ENCODE results near the gene SORCS2. TPM values are rescaled to one million over a fixed set of nuclear protein-coding genes. Genes with fewer than 3 reads are reported as not detected.

SORCS2 gene
- total and polyA plus RNA-seq, 2 of the 4 experiments (the other 2 are of a cell fraction) = 0.36 to 0.62 TPM

- H3K9me3 ChIP-seq (ENCODE audit: control insufficient read depth, insufficient read depth, low read length) = no peaks in the 10 kb centered on the region
- H2AFZ ChIP-seq (replicated peaks; ENCODE audit: low read length, poor library complexity) = no peak overlapping the region
- no peak overlapping the region for H4K5ac ChIP-seq (ENCODE audit: low read depth, low read length)
- H3K23ac ChIP-seq (ENCODE audit: low read depth, low read length) = no peak overlapping the region
- H3K56ac ChIP-seq (ENCODE audit: extremely low read depth, insufficient read depth, low read length) = no peak overlapping the region
- no peak overlapping the region for H3K4ac ChIP-seq (ENCODE audit: low read depth, low read length)
- ChIA-PET CTCF (no interaction called here), POLR2A (ENCODE audit: unreplicated experiment) (no interaction called here)
- TF ChIP-seq POLR2A (IDR thresholded peaks at IDR 0.05; ENCODE audit: low read depth, low read length) = no peak
- no peak for TF ChIP-seq MAFK (IDR thresholded peaks at IDR 0.05; ENCODE audit: low read depth, low read length)
- no peak for TF ChIP-seq MAZ (IDR thresholded peaks at IDR 0.05; ENCODE audit: borderline replicate concordance, low read depth, low read length)
- TF ChIP-seq RAD21 (IDR thresholded peaks at IDR 0.05; ENCODE audit: low read length) = no peak
- TF ChIP-seq NFE2L2 (IDR thresholded peaks at IDR 0.05; ENCODE audit: low read depth, low read length) = no peak
- no peak for TF ChIP-seq SMC3 (IDR thresholded peaks at IDR 0.05; ENCODE audit: low read depth, low read length)
- no peak for TF ChIP-seq CHD1 (IDR thresholded peaks at IDR 0.05; ENCODE audit: low read depth, low read length)
- TF ChIP-seq RCOR1 (IDR thresholded peaks at IDR 0.05; ENCODE audit: insufficient replicate concordance, low read length) = no peak
- no peak for TF ChIP-seq BHLHE40 (IDR thresholded peaks at IDR 0.05; ENCODE audit: low read depth, low read length)
- TF ChIP-seq, protein P1, sequence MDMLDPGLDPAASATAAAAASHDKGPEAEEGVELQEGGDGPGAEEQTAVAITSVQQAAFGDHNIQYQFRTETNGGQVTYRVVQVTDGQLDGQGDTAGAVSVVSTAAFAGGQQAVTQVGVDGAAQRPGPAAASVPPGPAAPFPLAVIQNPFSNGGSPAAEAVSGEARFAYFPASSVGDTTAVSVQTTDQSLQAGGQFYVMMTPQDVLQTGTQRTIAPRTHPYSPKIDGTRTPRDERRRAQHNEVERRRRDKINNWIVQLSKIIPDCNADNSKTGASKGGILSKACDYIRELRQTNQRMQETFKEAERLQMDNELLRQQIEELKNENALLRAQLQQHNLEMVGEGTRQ (IDR thresholded peaks at IDR 0.05; ENCODE audit: low read depth, low read length) = no peak
- TF ChIP-seq CTCF (conservative IDR thresholded peaks at IDR 0.05; ENCODE audit: low read depth, low read length) = no peak
- TF ChIP-seq FOS (IDR thresholded peaks at IDR 0.05; ENCODE audit: low read depth, low read length) = no peak
- TF ChIP-seq, protein P2, sequence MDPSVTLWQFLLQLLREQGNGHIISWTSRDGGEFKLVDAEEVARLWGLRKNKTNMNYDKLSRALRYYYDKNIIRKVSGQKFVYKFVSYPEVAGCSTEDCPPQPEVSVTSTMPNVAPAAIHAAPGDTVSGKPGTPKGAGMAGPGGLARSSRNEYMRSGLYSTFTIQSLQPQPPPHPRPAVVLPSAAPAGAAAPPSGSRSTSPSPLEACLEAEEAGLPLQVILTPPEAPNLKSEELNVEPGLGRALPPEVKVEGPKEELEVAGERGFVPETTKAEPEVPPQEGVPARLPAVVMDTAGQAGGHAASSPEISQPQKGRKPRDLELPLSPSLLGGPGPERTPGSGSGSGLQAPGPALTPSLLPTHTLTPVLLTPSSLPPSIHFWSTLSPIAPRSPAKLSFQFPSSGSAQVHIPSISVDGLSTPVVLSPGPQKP (IDR thresholded peaks at IDR 0.05; ENCODE audit: borderline replicate concordance, low read depth, low read length) = no peak
- no peak for TF ChIP-seq CEBPB (IDR thresholded peaks at IDR 0.05; ENCODE audit: low read depth, low read length)
- no peak for TF ChIP-seq RFX5 (IDR thresholded peaks at IDR 0.05; ENCODE audit: low read depth, low read length)
- peaks cover 92% of the 10 kb centered on the region for H3K36me3 ChIP-seq (ENCODE audit: control insufficient read depth, insufficient read depth, low read length)
- H3K18ac ChIP-seq (ENCODE audit: low read depth, low read length) = no peak overlapping the region
- H4K8ac ChIP-seq (ENCODE audit: low read depth in 2 of 2, low read length in 2 of 2) = no peak overlapping the region
- H3K4me2 ChIP-seq (ENCODE audit: low read depth, low read length) = no peak overlapping the region
- in situ Hi-C loops (cut with MboI; ENCODE audit: low sequenced_read_pairs) (loop anchor here (10.0 kb wide), 1 partner anchor 220 kb away; no protein-coding TSS in a partner anchor), dilution Hi-C loops (cut with HindIII; ENCODE audit: low sequenced_read_pairs, unreplicated experiment) (no loop called here), intact Hi-C loops (cut with micrococcal nuclease) (no loop called here)
- no peak overlapping the region for H2BK15ac ChIP-seq (ENCODE audit: low read depth, low read length)
- H2BK120ac ChIP-seq (ENCODE audit: low read depth, low read length) = no peak overlapping the region
- ATAC-seq (ENCODE audit: low read depth) (no peak), DNase-seq (no peak)
- H3K79me1 ChIP-seq (ENCODE audit: low read depth in 1 of 2, low read length in 2 of 2) = peaks cover 39 to 82% of the 10 kb centered on the region in 2 experiments; a peak in 3 of 4 replicates
- H4K91ac ChIP-seq (ENCODE audit: insufficient read depth, low read depth, low read length) = no peak overlapping the region
- BruUV-seq (replicated peaks) = no TSS peak
- H3K4me3 ChIP-seq (ENCODE audit: insufficient read depth, low read depth, low read length) = no peak overlapping the region
- H2BK20ac ChIP-seq (ENCODE audit: low read depth, low read length) = no peak overlapping the region
- no peaks in the 10 kb centered on the region for H3K27me3 ChIP-seq (ENCODE audit: control insufficient read depth, insufficient read depth, low read length)
- no peak overlapping the region for H2AK5ac ChIP-seq (ENCODE audit: low read depth, low read length)
- H3K9ac ChIP-seq (ENCODE audit: low read depth, low read length) = no peak overlapping the region
- H3K27ac ChIP-seq (ENCODE audit: insufficient read depth, low read length) = no peak overlapping the region
- peaks cover 15% of the 10 kb centered on the region; the same call in 1 of the 2 replicates for H3K9me1 ChIP-seq (ENCODE audit: insufficient read depth, low read length)
- 86% methylated on average over 1 of the region's 5 CpGs; no CpG with 5 or more reads in 1 of the 2 experiments for WGBS, 2 experiments (ENCODE audit: extremely low coverage in 2 of 2, insufficient read length in 1 of 2)
- peaks cover 4% of the 10 kb centered on the region for H3K4me1 ChIP-seq (ENCODE audit: control insufficient read depth, insufficient read depth, low read length)
- H2BK5ac ChIP-seq (ENCODE audit: low read depth, low read length, poor library complexity, severe bottlenecking) = no peak overlapping the region
- H2AK9ac ChIP-seq (replicated peaks; ENCODE audit: low read depth, low read length, poor library complexity) = no peak overlapping the region
- peaks cover 55% of the 10 kb centered on the region for H4K20me1 ChIP-seq (ENCODE audit: insufficient read depth, low read length)
- H3K14ac ChIP-seq (replicated peaks; ENCODE audit: low read depth, low read length) = no peak overlapping the region
Observed at GRCh38 chr4:7764466-7764865, 572.1 kb downstream of the SORCS2 start.
